Glutamatergic neuron (in vitro differentiated cells): ENCODE data around the gene AMPD3. TPM values are rescaled to one million over a fixed set of nuclear protein-coding genes. Genes with fewer than 3 reads are reported as not detected.

ENCODE experiments used
- DNase-seq: peaks from one replicate; pipeline ENCODE4 v3.0.0; 2022
- H3K27ac Mint-ChIP-seq: one replicate; pipeline ENCODE4 v1.8.0; 2020; ENCODE audit warnings: mild to moderate bottlenecking, mixed read lengths, inconsistent platforms; ENCODE audit not compliant: unreplicated experiment
- H3K27me3 Mint-ChIP-seq: one replicate; pipeline ENCODE4 v1.8.0; 2020; ENCODE audit warnings: mild to moderate bottlenecking, moderate library complexity, mixed read lengths, inconsistent platforms; ENCODE audit not compliant: unreplicated experiment
- H3K36me3 Mint-ChIP-seq: one replicate; pipeline ENCODE4 v1.8.0; 2020; ENCODE audit warnings: mild to moderate bottlenecking, mixed read lengths, inconsistent platforms; ENCODE audit not compliant: unreplicated experiment
- H3K4me1 Mint-ChIP-seq: one replicate; pipeline ENCODE4 v1.8.0; 2020; ENCODE audit warnings: mild to moderate bottlenecking, low read depth, mixed read lengths, inconsistent platforms; ENCODE audit not compliant: unreplicated experiment
- H3K4me3 Mint-ChIP-seq: one replicate; pipeline ENCODE4 v1.8.0; 2020; ENCODE audit warnings: mild to moderate bottlenecking, mixed read lengths, inconsistent platforms; ENCODE audit not compliant: unreplicated experiment
- H3K9me3 Mint-ChIP-seq: one replicate; pipeline ENCODE4 v1.8.0; 2020; ENCODE audit warnings: mild to moderate bottlenecking, moderate library complexity, mixed read lengths, inconsistent platforms; ENCODE audit not compliant: unreplicated experiment
- total RNA-seq: library from RNA; stranded (reverse); fragmentation: NEBNext Ultra II Directional; extraction: Animal tissue kit (Norgen Biotek cat#: 25700); gene quantifications from one replicate; pipeline ENCODE4 v1.2.1, GENCODE V29; 2021; ENCODE audit not compliant: unreplicated experiment
- TF ChIP-seq, protein P1 (sequence below): fragments of 200-600 bp; sonication (generic); IDR thresholded peaks from one replicate; pipeline ENCODE4 v1.5.0; 2021; ENCODE audit not compliant: partially characterized antibody, unreplicated experiment

AMPD3 gene
- total RNA-seq, 1 donor from 2014 or later, result 0.44 TPM

DNA sequence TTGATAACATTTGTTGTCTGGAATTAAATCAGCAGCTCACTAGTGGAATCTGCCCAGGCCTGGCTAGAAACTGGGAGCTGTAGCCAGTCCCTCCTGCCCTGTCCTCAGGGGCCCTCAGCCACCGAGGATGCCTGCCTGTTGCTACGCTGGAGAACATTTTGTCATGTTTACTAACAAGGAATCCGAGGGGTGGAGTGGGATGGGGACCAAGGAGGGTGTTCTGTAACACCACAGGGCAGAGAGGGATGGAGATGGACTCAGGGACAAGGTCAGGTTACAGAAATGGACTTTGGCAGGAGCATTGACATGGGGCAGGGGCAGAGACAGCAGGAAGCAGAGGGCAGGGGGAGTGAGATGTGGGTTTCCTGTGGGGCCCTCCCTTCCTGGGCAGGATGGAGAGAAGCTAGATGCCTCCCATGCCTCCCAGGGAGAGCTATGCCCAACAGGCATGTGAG is 45.8 kb upstream of the AMPD3 start:
- TF ChIP-seq, protein P1, sequence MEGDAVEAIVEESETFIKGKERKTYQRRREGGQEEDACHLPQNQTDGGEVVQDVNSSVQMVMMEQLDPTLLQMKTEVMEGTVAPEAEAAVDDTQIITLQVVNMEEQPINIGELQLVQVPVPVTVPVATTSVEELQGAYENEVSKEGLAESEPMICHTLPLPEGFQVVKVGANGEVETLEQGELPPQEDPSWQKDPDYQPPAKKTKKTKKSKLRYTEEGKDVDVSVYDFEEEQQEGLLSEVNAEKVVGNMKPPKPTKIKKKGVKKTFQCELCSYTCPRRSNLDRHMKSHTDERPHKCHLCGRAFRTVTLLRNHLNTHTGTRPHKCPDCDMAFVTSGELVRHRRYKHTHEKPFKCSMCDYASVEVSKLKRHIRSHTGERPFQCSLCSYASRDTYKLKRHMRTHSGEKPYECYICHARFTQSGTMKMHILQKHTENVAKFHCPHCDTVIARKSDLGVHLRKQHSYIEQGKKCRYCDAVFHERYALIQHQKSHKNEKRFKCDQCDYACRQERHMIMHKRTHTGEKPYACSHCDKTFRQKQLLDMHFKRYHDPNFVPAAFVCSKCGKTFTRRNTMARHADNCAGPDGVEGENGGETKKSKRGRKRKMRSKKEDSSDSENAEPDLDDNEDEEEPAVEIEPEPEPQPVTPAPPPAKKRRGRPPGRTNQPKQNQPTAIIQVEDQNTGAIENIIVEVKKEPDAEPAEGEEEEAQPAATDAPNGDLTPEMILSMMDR, result no peak
- H3K27ac Mint-ChIP-seq, result no peak overlapping the region
- no peak for DNase-seq

DNA sequence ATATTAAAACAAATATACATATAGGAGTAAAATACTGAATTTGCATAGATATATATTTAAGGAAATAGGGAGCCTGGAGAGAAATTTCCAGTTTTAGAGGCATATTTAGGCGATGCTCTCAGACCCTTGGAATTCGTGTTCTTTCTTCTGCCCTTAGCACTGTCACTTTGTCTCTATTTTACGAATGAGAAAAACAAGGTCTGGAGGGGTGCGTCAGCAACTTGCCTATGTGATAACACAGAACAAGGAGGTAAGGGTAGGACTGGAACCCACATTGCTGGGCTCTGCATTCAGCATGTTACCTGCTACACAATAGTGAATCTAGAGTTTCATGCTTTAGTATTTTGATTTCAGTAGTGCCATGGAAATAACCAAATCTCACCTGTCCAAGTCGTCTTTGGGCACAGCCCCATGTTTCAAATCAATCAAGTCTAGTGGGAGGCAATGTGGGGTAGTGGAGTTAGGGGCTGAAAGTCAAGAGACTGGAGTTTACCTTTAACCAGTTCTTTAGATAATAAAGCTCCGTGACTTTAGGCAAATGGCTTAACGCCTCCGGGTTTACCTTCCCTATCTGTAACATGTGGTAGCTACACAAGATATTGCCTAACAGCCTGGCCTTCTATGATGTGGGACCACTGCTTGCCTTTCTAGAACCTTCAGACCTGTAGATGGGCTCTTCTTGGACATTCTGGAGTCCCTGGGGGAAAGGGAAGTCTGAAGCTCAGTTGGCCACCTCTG is 44.8 kb upstream of the AMPD3 start:
- no peaks in the 10 kb centered on the region for H3K36me3 Mint-ChIP-seq
- no peak overlapping the region for H3K27ac Mint-ChIP-seq
- no peaks in the 10 kb centered on the region for H3K4me1 Mint-ChIP-seq
- H3K9me3 Mint-ChIP-seq, result no peaks in the 10 kb centered on the region
- TF ChIP-seq, protein P1, result no peak
- H3K4me3 Mint-ChIP-seq, result no peak overlapping the region
- peaks cover 2% of the 10 kb centered on the region for H3K27me3 Mint-ChIP-seq
- DNase-seq, result no peak

More for the DNA sequence above, 45.8 kb upstream of the AMPD3 start:
- Mint-ChIP-seq H3K36me3 (no peaks in the 10 kb centered on the region), H3K4me3 (no peak overlapping the region), H3K9me3 (no peaks in the 10 kb centered on the region), H3K4me1 (no peaks in the 10 kb centered on the region), H3K27me3 (peaks cover 2% of the 10 kb centered on the region)

DNA sequence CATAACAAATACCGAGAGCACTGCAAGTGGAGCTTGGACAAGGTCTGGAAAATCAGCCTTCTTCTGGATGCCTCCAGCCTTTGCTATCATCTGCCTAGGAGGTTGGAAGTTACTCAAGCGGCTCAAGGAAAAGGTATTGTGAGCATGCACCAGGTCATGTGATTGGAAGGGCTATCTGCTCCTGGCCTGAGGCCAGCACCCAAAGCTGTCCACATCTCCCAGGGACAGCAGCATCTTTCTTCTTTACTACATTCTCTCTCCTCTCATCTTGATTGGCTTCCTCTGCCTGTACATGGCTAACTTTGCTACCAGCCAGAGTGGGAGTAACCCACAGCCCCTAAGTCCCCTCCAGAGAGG is 44.2 kb upstream of the AMPD3 start:
- Mint-ChIP-seq H3K27ac (no peak overlapping the region), H3K9me3 (no peaks in the 10 kb centered on the region), H3K4me1 (no peaks in the 10 kb centered on the region), H3K4me3 (no peak overlapping the region), H3K36me3 (no peaks in the 10 kb centered on the region), H3K27me3 (peaks cover 2% of the 10 kb centered on the region)
- TF ChIP-seq, protein P1, result no peak
- DNase-seq, result no peak

DNA sequence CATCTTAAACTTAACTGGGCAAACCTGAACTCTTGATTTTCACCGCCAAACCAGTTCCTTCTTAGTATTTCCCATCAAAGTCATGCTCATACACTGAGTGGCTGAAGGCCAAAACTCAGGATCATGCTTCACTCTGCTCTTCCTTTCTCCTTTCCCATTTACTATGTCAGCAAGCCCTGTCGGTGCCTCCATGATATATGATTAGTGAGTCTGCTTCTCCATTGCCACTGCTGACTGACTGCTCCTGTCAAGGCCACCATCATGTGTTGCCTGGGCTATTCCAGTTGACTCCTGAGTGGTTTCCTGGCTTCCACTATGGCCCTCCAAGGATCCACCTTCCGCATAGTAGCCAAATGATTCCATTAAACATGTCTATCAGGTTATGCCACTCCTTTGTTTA is 42.8 kb upstream of the AMPD3 start:
- TF ChIP-seq, protein P1, result no peak
- no peak overlapping the region for H3K27ac Mint-ChIP-seq
- no peaks in the 10 kb centered on the region for H3K4me1 Mint-ChIP-seq
- no peak overlapping the region for H3K4me3 Mint-ChIP-seq
- peaks cover 2% of the 10 kb centered on the region for H3K27me3 Mint-ChIP-seq
- H3K9me3 Mint-ChIP-seq, result no peaks in the 10 kb centered on the region
- DNase-seq, result no peak
- no peaks in the 10 kb centered on the region for H3K36me3 Mint-ChIP-seq

DNA sequence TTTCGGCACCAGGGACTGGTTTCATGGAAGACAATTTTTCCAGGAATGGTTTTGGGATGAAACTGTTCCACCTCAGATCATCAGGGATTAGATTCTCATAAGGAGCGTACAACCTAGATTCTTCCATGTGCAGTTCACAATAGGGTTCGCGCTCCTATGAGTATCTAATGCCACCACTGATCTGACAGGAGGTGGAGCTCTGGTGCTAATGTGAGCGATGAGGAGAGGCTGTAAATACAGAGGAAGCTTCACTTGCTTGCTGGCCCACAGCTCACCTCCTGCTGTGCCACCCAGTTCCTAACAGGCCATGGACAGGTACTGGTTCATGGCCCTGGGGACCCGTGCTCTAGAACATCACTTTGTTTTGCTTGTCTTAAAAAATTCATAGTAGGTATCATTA is 41.8 kb upstream of the AMPD3 start:
- no peaks in the 10 kb centered on the region for H3K36me3 Mint-ChIP-seq
- TF ChIP-seq, protein P1, result no peak
- H3K27me3 Mint-ChIP-seq, result peaks cover 2% of the 10 kb centered on the region
- no peak for DNase-seq
- no peaks in the 10 kb centered on the region for H3K4me1 Mint-ChIP-seq
- H3K4me3 Mint-ChIP-seq, result no peak overlapping the region
- no peaks in the 10 kb centered on the region for H3K9me3 Mint-ChIP-seq
- H3K27ac Mint-ChIP-seq, result no peak overlapping the region
